ENCODE measurements around the gene USO1. TPM values are rescaled to one million over a fixed set of nuclear protein-coding genes. Genes with fewer than 3 reads are reported as not detected.

USO1 gene
- total and polyA plus RNA-seq, 9 of the 15 experiments (the other 6 are each of a cell fraction or from before 2014, with no cell fraction given): 19.3 to 97.8 (median 48.5) TPM

DNA sequence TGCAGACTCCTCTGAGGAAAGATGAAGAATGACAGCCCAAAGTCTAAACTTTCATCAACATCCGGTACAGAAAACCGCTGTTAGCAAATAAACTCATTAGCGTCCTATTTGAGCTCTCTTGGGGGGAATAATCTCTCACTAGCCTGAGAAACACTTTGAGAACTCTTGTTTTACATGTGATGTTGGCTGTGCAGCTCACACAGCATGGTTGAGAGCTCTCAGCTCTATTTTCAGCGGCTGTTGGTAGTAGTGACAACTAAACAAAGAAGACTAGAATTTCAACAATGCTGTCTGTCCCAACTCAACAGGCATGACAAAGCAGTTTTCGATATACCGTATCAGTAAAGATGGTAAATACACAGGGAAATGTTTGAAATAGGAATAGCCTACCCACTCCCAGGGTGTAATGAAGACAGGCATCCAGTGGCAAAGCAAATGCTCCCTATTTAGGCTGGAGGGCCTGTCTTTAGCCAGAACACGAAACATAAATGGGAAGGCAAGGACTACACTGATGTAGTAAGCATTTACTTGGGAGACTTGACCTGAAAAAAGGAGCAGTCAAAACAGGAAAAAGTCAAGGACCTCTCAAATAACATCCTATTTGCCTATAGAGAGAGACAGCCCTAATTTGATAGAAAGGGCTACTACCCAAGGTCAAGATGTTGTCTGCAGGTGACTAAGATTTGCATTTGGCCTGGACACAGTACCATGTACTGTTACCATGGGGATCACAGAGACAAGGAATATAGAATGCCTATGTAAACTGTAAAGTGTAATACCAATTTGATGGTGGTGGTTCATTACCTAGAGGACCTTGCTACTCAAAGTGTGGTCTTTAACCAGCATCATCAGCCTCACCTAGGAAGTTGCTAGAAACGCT lies 117.5 kb downstream of the USO1 start:
- peak in 2 of 4 experiments; percentile 34 to 35 for DNase-seq (ENCODE audit: extremely low read depth in 1 of 4, low spot score in 3 of 4)
- 32% methylated on average over 8 of the region's 8 CpGs for WGBS (ENCODE audit: insufficient coverage, low coverage, missing lambda C conversion rate)
- H3K79me2 ChIP-seq (ENCODE audit: control insufficient read depth, insufficient read depth, low read length): no peaks in the 10 kb centered on the region
- intact Hi-C loops (cut with micrococcal nuclease): no loop called here
- no peaks in the 10 kb centered on the region for H3K36me3 ChIP-seq (ENCODE audit: control insufficient read depth, insufficient read depth, low read length)
- H3K4me1 ChIP-seq (replicated peaks in 1 of 2; ENCODE audit: control insufficient read depth in 2 of 2, insufficient read depth in 2 of 2, low read length in 2 of 2): peaks cover 0 to 12% of the 10 kb centered on the region in 2 experiments; a peak in 3 of 5 replicates
- FAIRE-seq: peak; percentile 78
- no peaks in the 10 kb centered on the region for H4K20me1 ChIP-seq (replicated peaks; ENCODE audit: control insufficient read depth, insufficient read depth, low read length)
- peak overlapping the region; percentile 53; the same call in 2 of the 3 replicates for H3K27ac ChIP-seq (ENCODE audit: extremely low read depth, low read depth, low read length)
- CTCF ChIA-PET (ENCODE audit: low intra/inter-chr PET ratio): interaction anchor here (0.6 kb wide), 1 partner anchor 225 kb away, joined by 3 read pairs; no protein-coding TSS in a partner anchor
- no TSS peak for BruUV-seq (replicated peaks)
- peak; percentile 59 for ATAC-seq
- POLR2A ChIA-PET: interaction anchor here (0.6 kb wide), 1 partner anchor 86 kb away, joined by 4 read pairs; no protein-coding TSS in a partner anchor
- peak overlapping the region; percentile 97 for H2AFZ ChIP-seq (ENCODE audit: low read depth, low read length)
- in situ Hi-C loops (cut with MboI): no loop called here
- no peak overlapping the region for H3K4me3 ChIP-seq
- H3K9me3 ChIP-seq (replicated peaks; ENCODE audit: control insufficient read depth, insufficient read depth, low read depth, low read length): no peaks in the 10 kb centered on the region
- H3K9ac ChIP-seq (ENCODE audit: insufficient read depth in 1 of 2, low read depth in 2 of 2, low read length in 2 of 2): no peak overlapping the region
- H3K9me1 ChIP-seq (ENCODE audit: control insufficient read depth, insufficient read depth, low read length): no peaks in the 10 kb centered on the region
- H3K27me3 ChIP-seq (ENCODE audit: control insufficient read depth in 2 of 2, insufficient read depth in 2 of 2, low read length in 2 of 2): no peaks in the 10 kb centered on the region
- H3K4me2 ChIP-seq (ENCODE audit: insufficient read depth, low read length): peak overlapping the region; percentile 60
- TF ChIP-seq, protein P1, sequence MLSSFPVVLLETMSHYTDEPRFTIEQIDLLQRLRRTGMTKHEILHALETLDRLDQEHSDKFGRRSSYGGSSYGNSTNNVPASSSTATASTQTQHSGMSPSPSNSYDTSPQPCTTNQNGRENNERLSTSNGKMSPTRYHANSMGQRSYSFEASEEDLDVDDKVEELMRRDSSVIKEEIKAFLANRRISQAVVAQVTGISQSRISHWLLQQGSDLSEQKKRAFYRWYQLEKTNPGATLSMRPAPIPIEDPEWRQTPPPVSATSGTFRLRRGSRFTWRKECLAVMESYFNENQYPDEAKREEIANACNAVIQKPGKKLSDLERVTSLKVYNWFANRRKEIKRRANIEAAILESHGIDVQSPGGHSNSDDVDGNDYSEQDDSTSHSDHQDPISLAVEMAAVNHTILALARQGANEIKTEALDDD (IDR thresholded peaks at IDR 0.05): peak; percentile 39; the same call in 1 of the 2 replicates
- TF ChIP-seq FOXJ2 (tag; IDR thresholded peaks at IDR 0.05) (peak; percentile 33; the same call in 1 of the 2 replicates), SOX6 (IDR thresholded peaks at IDR 0.05) (peak; percentile 19; the same call in 1 of the 2 replicates), C11orf30 (IDR thresholded peaks at IDR 0.05; ENCODE audit: low read depth) (peak; percentile 91), NFE2L1 (tag; IDR thresholded peaks at IDR 0.05; ENCODE audit: borderline replicate concordance, low read depth) (peak; percentile 86), ATF1 (CRISPR knock-in tag; IDR thresholded peaks at IDR 0.05) (no peak), ATF1 (tag; IDR thresholded peaks at IDR 0.05) (no peak), BACH1 (tag; IDR thresholded peaks at IDR 0.05) (peak; percentile 74), SMARCA4 (IDR thresholded peaks at IDR 0.05) (peak; percentile 64; the same call in 1 of the 2 replicates), MAFG (tag; conservative IDR thresholded peaks at IDR 0.05) (peak; percentile 95), ZNF316 (IDR thresholded peaks at IDR 0.05) (peak; percentile 92)
- TF ChIP-seq, protein P2, sequence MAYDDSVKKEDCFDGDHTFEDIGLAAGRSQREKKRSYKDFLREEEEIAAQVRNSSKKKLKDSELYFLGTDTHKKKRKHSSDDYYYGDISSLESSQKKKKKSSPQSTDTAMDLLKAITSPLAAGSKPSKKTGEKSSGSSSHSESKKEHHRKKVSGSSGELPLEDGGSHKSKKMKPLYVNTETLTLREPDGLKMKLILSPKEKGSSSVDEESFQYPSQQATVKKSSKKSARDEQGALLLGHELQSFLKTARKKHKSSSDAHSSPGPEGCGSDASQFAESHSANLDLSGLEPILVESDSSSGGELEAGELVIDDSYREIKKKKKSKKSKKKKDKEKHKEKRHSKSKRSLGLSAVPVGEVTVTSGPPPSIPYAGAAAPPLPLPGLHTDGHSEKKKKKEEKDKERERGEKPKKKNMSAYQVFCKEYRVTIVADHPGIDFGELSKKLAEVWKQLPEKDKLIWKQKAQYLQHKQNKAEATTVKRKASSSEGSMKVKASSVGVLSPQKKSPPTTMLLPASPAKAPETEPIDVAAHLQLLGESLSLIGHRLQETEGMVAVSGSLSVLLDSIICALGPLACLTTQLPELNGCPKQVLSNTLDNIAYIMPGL (CRISPR knock-in tag; IDR thresholded peaks at IDR 0.05): no peak
- TF ChIP-seq, protein P3, sequence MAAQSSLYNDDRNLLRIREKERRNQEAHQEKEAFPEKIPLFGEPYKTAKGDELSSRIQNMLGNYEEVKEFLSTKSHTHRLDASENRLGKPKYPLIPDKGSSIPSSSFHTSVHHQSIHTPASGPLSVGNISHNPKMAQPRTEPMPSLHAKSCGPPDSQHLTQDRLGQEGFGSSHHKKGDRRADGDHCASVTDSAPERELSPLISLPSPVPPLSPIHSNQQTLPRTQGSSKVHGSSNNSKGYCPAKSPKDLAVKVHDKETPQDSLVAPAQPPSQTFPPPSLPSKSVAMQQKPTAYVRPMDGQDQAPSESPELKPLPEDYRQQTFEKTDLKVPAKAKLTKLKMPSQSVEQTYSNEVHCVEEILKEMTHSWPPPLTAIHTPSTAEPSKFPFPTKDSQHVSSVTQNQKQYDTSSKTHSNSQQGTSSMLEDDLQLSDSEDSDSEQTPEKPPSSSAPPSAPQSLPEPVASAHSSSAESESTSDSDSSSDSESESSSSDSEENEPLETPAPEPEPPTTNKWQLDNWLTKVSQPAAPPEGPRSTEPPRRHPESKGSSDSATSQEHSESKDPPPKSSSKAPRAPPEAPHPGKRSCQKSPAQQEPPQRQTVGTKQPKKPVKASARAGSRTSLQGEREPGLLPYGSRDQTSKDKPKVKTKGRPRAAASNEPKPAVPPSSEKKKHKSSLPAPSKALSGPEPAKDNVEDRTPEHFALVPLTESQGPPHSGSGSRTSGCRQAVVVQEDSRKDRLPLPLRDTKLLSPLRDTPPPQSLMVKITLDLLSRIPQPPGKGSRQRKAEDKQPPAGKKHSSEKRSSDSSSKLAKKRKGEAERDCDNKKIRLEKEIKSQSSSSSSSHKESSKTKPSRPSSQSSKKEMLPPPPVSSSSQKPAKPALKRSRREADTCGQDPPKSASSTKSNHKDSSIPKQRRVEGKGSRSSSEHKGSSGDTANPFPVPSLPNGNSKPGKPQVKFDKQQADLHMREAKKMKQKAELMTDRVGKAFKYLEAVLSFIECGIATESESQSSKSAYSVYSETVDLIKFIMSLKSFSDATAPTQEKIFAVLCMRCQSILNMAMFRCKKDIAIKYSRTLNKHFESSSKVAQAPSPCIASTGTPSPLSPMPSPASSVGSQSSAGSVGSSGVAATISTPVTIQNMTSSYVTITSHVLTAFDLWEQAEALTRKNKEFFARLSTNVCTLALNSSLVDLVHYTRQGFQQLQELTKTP (IDR thresholded peaks at IDR 0.05; ENCODE audit: low read depth in 1 of 2, partially characterized antibody in 2 of 2): no peak
